GM18873 (cell line): Measurements from ENCODE around the gene SMCO2.

ENCODE experiments used
- ATAC-seq: cut with Tn5 transposase; IDR thresholded peaks from one replicate; pipeline ENCODE4 v1.9.1; 2021; ENCODE audit warnings: mild to moderate bottlenecking, moderate library complexity, moderate number of reproducible peaks; ENCODE audit not compliant: unreplicated experiment, low FRiP score

SMCO2 gene

DNA sequence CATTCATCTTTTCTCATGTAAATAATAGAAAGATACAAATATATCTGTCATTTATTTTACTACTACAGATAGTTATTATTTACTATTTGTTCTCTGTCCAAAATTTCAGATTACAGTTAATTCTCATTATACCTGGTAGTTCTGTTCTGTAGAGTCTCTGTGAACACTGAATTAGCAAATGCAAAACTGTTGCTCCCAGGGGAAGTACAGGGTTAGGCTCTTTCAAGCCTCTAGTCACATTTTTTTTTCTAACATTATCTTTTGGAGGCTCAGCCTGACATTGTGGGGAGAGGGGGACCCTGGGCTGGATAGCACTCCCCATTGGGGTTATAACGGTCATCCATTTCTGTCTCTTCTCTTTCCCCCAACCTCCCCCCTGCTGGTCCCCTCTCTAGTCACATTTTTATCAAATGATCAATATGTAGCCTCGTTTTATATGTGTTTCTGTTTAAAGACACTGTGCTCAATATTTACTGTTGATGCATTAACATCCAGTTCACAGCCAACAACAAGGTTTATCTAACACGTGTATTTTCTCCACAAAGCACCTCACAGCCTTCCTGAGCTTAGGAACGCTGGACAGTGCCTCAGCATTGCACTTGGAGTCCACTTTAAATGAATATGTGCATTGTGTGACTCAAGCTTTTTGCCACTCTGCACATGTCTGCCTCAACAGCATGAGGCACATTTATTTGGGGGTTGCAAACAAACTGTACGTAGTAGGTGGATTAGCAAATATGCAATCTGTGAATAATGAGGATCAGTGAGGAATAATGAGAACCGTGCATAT lies 4.7 kb downstream of the SMCO2 start:
- no peak for ATAC-seq

DNA sequence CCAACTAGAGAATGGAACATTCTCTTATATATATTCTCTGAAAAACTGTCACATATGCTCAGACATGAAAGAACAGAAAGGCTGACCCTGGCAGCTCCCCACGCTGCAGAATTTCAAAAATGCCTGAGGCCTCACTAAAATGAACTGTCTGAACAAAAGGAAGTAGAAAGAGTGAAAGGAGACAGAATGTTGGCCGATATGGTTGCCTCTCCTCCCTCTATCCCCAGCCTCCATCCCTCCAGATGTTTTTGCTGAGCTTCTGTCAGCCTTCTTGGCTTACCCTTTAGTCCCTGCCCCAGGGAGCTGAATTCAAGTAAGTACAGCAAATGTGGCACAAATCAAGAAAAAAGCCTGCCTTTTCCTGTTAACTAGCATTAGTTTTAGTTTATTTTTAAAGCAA lies 6.9 kb downstream of the SMCO2 start:
- no peak for ATAC-seq

DNA sequence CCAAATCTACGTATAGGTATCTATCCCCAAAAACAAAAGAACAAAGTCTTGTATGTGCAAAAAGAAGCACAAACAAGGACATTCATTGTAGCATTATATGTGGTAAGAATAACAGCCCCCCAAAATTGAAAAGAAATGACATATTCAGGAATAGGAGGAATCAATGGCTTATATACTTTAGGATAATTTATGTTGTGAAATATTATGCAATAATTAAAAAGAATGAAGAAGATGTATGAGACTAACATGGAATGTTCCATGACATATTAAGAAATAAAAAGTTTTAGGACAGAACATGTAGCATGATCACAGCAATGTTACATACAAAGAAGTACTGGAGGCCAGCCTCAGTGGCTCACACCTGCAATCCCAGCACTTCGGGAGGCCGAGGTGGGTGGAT lies 9.1 kb downstream of the SMCO2 start:
- no peak for ATAC-seq

DNA sequence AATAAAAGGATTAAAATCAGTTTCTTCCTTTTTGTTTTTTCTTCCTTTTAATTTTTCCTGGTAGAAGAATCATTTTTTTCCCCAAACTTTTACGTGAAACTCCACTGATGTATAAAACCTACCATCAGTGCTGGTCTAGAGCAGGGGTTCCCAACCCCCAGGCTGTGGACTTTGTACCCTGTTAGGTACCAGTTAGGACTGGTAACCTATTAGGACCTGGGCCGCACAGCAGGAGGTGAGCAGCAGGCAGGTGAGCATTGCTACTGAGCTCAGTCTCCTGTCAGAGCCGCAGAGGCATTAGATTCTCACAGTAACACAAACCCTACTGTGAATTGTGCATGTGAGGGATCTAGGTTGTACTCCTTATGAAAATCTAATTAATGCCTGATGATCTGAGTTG lies 10.1 kb downstream of the SMCO2 start:
- no peak for ATAC-seq

DNA sequence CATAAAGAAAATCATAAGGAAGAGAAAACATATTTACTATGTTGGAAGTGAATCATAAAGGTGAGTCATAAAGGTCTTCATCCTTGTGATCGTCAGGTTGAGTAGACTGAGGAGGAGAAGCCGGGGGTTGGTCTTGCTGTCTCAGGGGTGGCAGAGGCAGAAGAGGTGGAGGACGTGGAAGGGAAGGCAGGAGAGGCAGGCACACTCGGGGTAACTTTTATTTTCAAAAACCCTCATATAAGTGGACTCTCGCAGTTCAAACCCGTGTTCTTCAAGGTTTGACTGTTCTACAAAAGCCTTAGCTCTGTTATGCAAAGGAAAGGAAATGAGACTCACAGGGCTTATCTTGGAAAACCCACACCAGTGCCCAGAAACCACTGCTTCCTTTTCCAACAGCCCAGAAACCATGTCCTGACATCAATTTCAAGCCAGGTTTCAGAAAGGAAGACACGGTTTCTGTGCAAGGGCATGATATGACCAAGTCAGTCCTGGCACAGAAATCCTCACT lies 14.0 kb downstream of the SMCO2 start:
- ATAC-seq, result no peak

GRCh38 chr12:27462151-27462694 lies 15.7 kb downstream of the SMCO2 start:
- ATAC-seq, result no peak

- no peak for ATAC-seq
These were observed 16.3 kb downstream of the SMCO2 start for GRCh38 chr12:27462851-27463250.

DNA sequence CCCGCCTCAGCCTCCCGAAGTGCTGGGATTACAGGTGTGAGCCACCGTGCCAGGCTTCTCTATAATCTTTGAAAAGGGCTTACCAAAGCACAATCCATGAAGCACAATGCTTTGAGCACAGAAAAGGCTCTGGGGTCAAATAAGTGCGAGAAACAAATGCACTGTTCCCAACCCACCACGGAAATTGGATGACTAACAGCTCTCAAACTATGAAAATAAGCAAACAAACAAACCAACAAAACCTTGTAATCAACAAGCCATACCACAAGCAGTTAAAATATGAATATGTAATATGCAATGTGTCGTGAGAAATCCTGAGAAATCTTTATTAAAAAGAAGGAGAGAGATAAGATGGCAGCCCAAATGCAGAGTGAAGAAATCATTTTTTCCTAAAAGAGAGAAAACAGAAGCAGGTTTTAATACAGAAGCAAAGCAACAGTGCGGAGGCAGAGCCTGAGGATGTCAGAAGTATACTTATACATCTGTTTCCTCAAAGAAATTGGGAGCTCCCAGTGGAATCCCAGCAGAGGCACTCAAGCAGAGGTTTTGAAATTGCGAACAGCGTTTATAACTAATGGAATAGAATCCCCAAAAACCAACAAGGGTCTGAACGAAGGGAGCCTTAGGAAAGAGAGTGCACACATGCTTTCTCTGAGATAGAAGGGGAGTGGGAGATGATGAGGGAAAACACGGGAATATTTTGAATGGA lies 17.1 kb downstream of the SMCO2 start:
- ATAC-seq, result no peak

DNA sequence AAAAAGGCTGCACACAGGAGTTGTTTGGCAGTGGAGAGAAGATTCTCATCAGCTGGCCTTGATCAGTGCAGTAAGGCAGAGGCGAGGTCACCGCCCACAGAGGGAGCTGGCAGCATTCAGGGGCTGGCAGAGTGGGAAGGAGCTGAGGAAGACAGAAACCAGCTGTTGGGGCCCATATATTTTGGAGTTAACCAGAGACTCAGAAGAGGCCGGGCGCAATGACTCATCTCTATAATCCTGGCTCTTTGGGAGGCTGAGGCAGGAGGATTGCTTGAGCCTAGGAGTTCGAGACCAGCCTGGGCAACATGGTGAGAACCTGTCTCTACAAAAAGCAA lies 17.7 kb downstream of the SMCO2 start:
- ATAC-seq, result no peak

- no peak for ATAC-seq
These were observed 21.1 kb downstream of the SMCO2 start for GRCh38 chr12:27467641-27468040.

GRCh38 chr12:27468241-27468640 lies 21.7 kb downstream of the SMCO2 start:
- no peak for ATAC-seq

DNA sequence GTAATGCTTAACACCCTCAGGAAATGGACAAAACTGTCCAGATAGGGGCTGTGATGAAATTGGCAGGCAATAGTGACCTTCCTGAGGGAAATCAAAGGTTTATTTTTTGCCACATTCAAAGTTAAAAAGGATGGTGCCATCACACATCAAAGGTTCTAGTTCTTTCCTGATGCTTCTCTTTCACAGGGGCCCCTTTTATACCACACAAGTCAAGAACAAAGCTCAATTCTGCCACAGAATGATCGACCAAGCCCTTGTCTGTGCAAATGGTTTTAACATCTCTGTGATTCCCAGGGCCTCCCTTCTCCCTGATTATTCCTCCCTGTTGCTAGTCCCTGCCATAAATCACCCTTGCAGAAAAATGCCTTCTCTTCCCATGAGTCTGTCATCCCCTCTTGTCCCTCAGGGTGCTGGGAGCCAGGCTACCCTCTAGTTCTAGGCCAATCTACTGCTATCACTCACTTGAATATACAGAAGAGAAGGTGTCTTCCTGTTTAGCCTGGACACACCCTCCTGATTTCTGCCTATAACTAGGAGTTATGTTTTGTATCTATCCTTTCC lies 22.7 kb downstream of the SMCO2 start:
- ATAC-seq, result no peak

GRCh38 chr12:27472604-27473003 lies 26.1 kb downstream of the SMCO2 start:
- no peak for ATAC-seq

DNA sequence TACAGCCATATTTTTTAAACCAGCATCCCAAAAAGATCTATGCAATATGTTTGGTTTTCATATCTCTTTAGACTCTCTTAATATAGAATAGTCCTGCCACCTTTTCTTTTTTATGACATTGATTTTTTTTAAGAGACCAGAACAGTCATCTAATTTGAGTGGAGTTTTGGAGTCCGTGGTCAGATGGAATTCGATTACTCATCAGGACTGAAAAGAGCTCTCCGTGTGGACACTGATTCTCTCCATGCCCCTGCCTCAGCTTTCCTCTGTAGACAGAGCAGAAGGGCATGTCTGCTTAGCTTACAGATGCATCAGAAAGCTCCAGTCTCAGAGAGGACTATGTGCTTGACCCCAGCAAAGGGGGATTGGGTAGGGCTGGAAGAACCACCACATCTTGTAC lies 27.8 kb downstream of the SMCO2 start:
- ATAC-seq, result no peak

DNA sequence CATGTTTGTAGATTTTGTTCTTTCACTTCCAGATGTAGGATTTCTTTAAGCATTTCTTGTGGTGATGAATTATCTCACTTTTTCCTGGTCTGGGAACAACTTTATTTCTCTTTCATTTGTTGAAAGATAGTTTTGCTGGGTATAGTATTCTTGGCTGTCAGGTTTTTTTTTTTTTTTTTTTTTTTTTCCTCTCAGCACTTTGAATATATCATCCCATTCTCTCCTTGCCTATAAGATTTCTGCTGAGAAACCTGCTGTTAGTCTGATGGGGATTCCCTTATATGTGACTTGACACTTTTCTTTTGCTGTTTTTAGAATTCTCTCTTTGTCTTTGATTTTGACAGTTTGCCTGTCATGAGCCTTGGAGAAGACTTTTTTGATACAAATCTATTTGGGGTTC lies 30.5 kb downstream of the SMCO2 start:
- no peak for ATAC-seq

DNA sequence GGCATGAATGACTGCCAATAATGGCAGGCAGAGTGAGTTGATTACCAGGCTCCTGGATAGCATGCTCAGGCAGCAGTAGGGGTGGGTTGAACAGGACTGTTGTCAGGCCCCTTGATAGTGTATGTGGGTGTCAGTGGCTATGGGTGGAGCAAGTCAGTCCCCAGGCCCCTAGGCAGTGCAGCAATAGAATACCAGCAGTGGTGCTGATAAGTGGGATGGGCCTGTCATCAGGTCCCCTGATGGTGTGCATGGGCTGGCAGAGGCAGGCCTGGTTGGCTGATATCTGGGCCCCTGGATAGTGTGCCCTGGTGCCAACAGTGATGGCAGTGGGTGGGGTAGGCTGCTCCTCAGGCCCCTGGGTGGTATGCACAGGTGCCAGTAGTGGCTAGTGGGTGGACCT lies 32.4 kb downstream of the SMCO2 start:
- no peak for ATAC-seq

- ATAC-seq, result no peak
These were observed 33.5 kb downstream of the SMCO2 start for GRCh38 chr12:27480016-27480415.

GRCh38 chr12:27486961-27487360 lies 40.4 kb downstream of the SMCO2 start:
- no peak for ATAC-seq

DNA sequence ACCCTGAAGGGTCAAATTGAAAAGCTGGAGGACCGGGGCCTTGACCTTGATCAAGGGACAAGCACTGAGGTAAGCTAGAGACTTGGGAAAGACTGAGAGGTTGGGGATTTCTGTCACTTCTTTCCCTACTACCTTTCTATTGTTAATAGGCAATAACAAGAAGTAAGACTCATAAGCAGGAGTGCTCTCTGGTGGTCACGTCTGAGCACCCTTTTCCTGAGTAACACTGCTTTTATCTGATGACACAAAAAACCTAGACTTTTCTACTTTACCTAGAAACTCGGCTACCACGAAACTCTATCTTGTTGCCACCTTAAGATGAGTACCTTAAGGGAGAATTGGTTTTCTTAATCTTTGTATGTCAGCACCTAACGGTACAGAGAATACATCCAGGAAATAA lies 41.9 kb downstream of the SMCO2 start:
- ATAC-seq, result no peak

DNA sequence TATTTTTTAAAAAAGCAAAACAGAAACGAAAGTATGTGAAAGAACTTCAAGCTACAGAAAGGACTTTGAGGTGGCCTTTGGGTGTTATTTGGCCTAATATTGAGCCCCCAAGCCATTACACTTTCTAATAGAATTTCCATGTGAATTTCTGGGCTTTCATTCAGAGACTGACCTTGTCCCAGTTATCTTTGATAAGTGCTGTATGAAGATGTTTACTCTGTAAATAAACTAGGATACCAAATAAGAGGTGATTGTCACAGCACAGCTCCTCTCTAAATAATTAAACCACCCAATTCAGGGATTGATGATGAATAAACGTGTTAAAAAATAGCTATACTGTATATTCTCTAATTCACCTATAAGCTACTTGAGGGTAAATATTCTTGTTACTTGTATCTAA lies 44.7 kb downstream of the SMCO2 start:
- no peak for ATAC-seq

DNA sequence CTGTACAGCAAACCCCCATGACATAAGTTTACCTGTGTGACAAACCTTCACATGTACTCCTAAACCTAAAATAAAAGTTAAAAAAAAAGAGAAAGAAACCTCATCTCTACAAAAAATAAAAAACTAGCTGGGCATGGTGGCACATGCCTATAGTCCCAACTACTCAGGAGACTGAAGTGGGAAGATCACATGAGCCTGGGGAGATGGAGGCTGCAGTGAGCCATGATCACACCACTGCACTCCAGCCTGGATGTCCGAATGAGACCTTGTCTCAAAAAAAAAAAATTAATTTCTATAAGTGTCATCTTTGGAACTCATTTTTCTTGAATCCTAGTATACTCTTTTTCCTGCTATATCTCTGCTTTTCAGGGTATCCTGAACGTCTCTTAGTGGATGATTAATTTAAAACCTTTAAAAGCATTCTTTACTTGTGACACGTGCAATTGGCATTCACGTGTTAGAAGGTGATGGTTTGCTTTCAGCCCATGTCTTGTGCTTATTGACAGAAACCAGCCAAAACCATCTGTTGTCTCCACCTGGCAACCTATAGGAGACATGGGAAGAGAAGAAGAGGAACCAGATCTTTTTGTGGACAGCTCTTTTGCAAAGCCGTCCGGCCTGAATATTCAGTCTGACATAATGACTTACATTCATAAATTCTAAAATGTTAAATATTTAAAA lies 46.9 kb downstream of the SMCO2 start:
- ATAC-seq, result no peak
